DND-41 (cell line): Measurements from ENCODE around the gene DDX51.

ENCODE experiments used
- EZH2 ChIP-seq: IDR thresholded peaks from 3 replicates; pipeline ENCODE4 v1.6.1; 2012; ENCODE audit warnings: borderline replicate concordance, low read depth, mild to moderate bottlenecking, moderate library complexity, low read length, inconsistent platforms; ENCODE audit not compliant: severe bottlenecking
- TF ChIP-seq, protein P1 (sequence below): IDR thresholded peaks from 2 replicates; pipeline ENCODE4 v1.5.1; 2012; ENCODE audit warnings: borderline replicate concordance, low read length, moderate library complexity, mild to moderate bottlenecking; ENCODE audit not compliant: poor library complexity, severe bottlenecking; ENCODE audit errors: extremely low read depth

DNA sequence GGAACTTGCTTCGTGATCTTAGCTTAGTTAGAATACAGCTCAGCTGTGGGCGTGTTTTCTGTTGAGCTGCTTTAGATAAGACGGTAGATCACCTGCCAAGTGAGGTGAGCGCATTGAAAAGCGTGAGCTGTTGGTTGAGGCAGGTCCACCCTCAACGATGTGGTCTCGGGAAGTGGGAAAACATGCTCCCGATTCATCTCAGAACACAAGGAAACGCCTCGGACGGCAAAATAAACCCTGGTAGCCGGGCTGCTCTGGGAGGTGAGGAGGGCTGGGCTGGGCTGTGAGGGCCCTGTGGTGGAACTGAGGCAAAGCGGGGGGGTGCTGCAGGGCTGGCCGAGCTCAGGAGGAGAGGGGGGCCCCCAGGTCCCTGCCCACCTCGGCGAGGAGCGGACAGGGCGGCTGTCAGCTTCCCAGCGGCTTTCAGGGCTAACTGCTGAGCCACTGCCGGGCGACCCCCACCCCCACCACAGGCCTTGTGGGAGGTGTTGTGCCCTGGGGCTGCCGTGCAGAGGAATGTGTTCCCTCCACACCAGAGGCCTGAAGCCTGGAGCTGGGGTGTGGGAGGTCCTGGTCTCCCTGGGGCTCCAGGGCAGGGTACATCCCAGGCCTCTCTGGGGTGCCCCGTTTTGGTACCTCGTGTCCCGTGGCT, 30.8 kb upstream of the DDX51 start:
- no peak for TF ChIP-seq EZH2
- TF ChIP-seq, protein P1, sequence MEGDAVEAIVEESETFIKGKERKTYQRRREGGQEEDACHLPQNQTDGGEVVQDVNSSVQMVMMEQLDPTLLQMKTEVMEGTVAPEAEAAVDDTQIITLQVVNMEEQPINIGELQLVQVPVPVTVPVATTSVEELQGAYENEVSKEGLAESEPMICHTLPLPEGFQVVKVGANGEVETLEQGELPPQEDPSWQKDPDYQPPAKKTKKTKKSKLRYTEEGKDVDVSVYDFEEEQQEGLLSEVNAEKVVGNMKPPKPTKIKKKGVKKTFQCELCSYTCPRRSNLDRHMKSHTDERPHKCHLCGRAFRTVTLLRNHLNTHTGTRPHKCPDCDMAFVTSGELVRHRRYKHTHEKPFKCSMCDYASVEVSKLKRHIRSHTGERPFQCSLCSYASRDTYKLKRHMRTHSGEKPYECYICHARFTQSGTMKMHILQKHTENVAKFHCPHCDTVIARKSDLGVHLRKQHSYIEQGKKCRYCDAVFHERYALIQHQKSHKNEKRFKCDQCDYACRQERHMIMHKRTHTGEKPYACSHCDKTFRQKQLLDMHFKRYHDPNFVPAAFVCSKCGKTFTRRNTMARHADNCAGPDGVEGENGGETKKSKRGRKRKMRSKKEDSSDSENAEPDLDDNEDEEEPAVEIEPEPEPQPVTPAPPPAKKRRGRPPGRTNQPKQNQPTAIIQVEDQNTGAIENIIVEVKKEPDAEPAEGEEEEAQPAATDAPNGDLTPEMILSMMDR, result no peak
